Omental fat pad (tissue), 4 donors: ENCODE measurements around the gene TDRD9. TPM values are rescaled to one million over a fixed set of nuclear protein-coding genes. Genes with fewer than 3 reads are reported as not detected.

Experiments
- ATAC-seq: fragments of 150-250 bp; one replicate; pipeline ENCODE4 v1.9.1; 2016; ENCODE audit warnings: mild to moderate bottlenecking, moderate library complexity; ENCODE audit not compliant: low FRiP score
- DNase-seq: peaks from one replicate; pipeline ENCODE4 v3.0.0-alpha.2; 2019; ENCODE audit warnings: low spot score
- total RNA-seq, 4 donors: library from RNA; depleted of rRNA; stranded (reverse); fragments of >200 nt; gene quantifications; one replicate each; pipeline ENCODE4 v1.1.0, GENCODE V29; 2016
- TF ChIP-seq, protein P1 (sequence below), 3 donors: fragments of 450-650 bp; IDR thresholded peaks; one replicate each; pipeline ENCODE4 v1.5.1; 2016 to 2017; ENCODE audit warnings: antibody characterized with exemption in 3 of 3, mild to moderate bottlenecking in 3 of 3, moderate library complexity in 2 of 3

TDRD9 gene
- total RNA-seq, 4 donors from 2014 or later = 0.28 to 8.0 (median 1.1) TPM

DNA sequence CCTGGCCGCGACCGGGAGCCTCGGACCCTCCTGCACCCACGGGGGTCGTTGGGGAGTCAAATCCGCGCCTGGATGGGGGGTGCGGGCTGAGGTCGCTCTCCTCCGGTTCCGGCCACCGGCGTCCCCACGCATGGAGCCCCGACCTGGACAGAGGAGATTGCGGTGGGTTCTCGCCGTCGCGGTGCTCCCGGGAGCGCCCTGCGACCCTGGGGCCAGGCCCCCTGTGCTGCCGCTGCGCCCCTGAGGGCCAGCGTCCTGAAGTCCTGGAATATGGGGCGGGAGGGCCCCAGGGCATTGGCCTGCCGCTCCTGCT lies 157.6 kb downstream of the TDRD9 start:
- ATAC-seq (no peak), DNase-seq (peak; percentile 12)
- TF ChIP-seq, protein P1, sequence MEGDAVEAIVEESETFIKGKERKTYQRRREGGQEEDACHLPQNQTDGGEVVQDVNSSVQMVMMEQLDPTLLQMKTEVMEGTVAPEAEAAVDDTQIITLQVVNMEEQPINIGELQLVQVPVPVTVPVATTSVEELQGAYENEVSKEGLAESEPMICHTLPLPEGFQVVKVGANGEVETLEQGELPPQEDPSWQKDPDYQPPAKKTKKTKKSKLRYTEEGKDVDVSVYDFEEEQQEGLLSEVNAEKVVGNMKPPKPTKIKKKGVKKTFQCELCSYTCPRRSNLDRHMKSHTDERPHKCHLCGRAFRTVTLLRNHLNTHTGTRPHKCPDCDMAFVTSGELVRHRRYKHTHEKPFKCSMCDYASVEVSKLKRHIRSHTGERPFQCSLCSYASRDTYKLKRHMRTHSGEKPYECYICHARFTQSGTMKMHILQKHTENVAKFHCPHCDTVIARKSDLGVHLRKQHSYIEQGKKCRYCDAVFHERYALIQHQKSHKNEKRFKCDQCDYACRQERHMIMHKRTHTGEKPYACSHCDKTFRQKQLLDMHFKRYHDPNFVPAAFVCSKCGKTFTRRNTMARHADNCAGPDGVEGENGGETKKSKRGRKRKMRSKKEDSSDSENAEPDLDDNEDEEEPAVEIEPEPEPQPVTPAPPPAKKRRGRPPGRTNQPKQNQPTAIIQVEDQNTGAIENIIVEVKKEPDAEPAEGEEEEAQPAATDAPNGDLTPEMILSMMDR (IDR thresholded peaks at IDR 0.05) = no peak

DNA sequence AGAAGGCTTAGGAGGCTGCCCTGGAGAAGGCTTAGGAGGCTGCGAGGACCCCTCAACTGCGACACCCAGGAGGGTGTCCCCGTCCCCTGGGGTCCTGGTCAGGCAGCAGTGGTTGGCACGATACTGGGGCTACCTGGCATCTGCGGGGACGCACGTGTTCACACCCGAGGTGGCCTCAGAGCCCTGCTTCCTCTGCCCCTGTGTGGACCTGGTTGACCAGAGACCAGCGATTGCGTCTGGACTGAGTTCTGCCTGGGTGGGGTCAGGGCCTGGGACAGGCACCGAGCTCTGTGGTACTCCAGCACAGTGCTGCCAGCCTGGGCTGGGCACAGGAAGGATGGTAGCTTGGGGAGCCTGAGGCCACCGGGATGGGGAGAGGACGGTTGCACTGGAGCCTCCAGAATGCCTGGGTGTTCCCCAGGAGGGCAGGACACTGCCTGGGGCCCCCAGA lies 158.0 kb downstream of the TDRD9 start:
- no peak for ATAC-seq
- peak; percentile 16 for DNase-seq
- TF ChIP-seq, protein P1 (IDR thresholded peaks at IDR 0.05) = no peak

DNA sequence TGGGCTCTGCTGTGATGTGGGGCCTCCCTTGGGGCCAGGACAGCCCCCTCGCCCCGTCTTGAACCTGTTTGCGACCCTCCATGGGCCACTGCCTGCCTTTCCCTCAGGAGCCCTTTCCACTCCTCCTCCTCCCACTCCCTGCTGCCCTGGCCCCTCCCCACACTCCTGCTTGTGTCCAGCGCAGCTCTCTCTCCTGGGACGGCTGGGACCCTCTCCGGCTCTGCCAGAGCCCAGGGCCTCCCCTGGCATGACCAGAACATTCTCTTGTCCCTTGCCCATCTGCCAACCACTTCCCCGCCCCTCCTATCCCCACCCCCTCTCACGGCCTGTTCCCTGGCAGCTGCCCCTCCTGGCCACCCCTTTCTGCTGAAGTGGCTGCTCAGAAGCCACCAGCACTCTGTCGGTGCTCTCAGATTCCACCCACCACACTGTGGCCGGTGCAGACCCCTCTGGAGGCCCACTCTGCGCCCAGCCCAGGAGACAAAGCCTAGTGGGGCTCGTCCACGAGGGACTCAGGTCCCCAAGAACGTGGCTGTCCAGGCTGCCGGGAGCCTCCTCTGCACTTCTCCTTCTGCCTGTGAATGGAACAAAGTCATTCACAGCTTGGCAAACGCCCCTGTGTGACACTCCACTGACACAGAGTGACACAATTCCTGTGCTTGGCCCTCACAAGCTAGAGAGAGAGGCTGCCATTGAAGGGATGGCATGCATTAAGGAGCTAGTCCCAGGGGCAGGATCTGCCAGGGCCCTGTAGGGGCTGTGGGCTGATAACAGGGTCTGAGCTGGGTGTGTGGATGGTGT lies 158.6 kb downstream of the TDRD9 start:
- TF ChIP-seq, protein P1 (IDR thresholded peaks at IDR 0.05) = no peak
- DNase-seq (no peak), ATAC-seq (no peak)

DNA sequence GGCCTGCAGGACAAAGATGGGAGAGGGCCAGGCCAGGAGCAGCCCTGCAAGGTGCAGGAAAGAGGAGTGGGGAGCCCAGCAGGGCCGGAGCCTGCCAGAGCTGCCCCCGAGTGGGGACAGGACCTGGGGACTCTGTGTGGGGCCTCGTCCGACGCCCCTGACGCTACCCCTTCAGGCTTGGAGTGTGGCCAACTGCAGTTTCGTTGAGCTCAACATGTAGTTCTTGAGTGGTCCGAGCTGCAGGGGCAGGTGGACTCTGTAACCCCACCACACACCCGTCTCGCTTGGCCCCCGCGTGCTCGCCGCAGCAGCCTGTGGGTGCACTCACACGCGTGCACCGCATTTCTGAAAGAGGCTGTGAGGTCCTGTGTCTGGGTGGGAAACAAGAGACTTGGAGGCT lies 159.2 kb downstream of the TDRD9 start:
- TF ChIP-seq, protein P1 (IDR thresholded peaks at IDR 0.05) = no peak
- no peak for DNase-seq

DNA sequence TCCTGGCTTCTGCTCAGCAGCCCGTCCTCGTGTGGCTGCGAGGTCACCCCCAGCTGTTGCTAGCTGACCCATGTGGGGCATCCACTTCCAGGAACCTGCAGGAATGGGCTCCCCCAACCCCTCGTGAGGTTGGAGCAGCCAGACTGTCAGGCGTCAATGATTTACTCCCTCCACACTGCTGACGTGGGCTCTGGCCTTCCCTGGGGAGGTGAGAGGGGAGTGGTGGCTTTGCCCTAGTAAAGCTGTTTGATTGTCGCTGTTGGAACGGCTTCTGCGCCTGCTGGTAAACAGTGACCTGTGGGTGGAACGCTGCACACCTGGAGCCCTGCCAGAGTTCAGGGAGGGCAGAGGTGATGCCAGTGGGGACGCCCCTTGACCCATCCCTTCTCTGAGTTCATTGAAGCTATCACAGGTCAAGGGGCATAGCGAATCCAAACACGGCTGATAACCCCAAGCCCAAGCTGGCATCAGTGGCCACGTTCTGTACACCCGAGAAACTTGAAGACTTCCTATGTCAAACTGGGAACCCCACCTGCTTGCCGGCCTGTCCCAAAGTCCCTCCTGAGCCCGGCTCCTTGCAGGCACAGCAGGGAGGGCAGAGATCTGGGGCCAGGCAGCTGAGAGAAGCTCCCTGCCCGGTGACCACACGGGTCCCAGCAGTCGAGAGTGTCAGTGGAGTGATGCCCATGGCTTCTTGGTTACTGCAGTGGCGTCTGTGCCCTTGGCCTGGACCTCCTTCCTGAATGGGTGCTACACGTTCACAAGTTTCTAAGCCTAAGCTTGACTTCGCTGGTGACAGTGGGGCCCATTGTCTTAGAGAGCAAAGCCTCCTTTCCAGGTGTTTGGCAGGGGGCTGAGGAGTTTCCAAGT lies 160.0 kb downstream of the TDRD9 start:
- TF ChIP-seq, protein P1 (IDR thresholded peaks at IDR 0.05) = no peak
- DNase-seq (no peak), ATAC-seq (no peak)

More for the DNA sequence above, 159.2 kb downstream of the TDRD9 start:
- ATAC-seq = no peak

DNA sequence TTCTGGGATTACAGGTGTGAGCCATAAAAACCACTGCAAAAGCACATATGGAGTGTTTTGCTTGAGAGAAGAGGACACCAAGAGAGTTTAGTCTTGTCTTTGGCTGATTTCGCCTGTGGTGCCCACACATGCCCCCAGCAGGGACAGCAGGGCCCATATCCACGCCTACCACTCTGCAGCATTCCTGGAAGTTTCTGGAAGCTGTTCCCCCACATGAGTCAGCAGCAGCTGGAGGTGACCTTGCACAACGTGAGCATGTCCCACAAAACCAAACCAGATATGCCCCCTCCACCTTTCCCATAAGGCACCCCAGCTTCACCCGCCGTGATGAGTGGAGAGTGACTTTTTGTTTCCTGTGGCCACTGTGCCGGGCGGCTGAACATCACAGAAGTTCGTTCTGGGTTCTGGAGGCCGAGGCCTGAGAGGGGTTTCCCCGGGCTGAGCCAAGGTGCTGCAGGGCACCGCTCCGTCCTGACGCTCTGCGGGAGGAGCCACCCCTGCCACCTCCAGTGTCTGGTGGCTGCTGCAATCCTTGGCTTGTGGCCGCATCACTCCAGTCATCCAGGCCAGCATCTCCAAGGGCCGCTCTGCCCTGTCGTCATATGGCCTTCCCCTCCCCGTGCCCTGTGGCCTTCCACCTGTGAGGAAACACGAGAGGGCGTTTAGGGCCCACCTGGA lies 162.0 kb downstream of the TDRD9 start:
- TF ChIP-seq, protein P1 (IDR thresholded peaks at IDR 0.05) = no peak
- no peak for DNase-seq
- ATAC-seq = no peak
